ENCODE results near the gene FN1. TPM values are rescaled to one million over a fixed set of nuclear protein-coding genes. Genes with fewer than 3 reads are reported as not detected.

Gene FN1
- total RNA-seq, 1 donor from 2014 or later, result 30,644 TPM

DNA sequence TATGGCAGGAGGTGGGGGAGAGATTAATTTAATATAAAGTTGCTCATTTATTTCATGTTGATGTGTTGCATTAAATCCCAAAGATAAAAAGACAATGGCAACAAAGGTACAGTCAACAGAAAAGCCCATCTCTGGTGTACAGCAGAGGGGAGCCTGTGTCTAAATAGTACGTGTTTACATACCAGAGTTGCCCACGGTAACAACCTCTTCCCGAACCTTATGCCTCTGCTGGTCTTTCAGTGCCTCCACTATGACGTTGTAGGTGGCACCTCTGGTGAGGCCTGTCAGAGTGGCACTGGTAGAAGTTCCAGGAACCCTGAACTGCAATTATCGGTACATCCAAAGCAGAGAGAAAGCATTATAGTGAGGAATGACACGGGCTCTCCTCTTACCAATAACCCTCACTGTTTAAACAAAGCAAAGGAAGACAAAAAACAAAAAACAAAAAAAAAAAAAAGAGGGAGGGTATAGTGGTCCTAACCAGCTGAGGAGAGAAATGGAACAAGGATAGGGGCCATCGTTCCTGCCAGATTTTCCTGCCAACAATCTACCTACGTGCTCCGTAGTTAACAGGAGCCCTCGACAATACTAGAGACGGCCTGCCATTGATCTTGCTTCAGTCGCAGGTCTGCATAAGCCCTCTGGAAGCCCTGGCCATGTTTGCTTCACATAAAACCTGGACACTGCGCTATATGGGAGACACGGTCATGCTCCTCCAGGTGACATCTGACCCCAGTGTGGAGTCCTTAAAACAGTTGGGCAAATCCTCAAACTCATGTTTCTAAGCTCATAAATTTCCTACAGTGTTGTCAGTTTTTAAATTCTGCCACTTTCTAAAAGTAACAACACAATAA lies 65.5 kb downstream of the FN1 start:
- no peak for DNase-seq (ENCODE audit: low spot score)
- peak overlapping the region; percentile 96 for H3K27ac Mint-ChIP-seq (ENCODE audit: unreplicated experiment)

DNA sequence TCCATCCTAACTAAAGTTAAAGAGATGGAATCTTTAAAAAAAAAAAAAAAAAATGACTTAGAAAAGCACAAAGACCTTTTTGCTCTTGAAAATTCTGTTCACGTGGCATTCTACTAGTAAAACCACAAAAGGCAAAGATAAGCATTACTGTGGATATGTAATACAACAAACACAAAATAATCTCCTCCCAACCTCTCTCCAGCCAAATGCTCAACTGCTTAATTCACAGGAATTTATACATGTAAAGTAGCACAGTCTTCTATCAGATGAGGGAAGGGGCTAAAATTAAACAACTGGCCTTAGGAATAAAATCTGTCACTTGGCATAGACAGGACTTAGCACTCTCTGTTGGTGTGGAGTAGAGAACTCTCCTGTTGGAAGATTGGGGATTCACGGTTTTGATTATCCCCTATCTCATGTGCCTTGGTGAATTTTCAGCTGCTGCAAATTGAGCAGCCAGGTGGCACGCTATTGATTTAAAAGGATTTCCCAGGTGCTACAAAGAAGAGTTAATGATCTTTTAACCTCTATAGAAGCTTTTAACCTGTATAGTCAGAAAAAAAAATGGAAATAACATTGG lies 66.6 kb downstream of the FN1 start:
- H3K4me3 Mint-ChIP-seq (ENCODE audit: unreplicated experiment), result no peak overlapping the region
- peaks cover 76% of the 10 kb centered on the region for H3K4me1 Mint-ChIP-seq (ENCODE audit: low read depth)
- H3K27me3 Mint-ChIP-seq (ENCODE audit: low read depth), result no peaks in the 10 kb centered on the region
- TF ChIP-seq, protein P1, sequence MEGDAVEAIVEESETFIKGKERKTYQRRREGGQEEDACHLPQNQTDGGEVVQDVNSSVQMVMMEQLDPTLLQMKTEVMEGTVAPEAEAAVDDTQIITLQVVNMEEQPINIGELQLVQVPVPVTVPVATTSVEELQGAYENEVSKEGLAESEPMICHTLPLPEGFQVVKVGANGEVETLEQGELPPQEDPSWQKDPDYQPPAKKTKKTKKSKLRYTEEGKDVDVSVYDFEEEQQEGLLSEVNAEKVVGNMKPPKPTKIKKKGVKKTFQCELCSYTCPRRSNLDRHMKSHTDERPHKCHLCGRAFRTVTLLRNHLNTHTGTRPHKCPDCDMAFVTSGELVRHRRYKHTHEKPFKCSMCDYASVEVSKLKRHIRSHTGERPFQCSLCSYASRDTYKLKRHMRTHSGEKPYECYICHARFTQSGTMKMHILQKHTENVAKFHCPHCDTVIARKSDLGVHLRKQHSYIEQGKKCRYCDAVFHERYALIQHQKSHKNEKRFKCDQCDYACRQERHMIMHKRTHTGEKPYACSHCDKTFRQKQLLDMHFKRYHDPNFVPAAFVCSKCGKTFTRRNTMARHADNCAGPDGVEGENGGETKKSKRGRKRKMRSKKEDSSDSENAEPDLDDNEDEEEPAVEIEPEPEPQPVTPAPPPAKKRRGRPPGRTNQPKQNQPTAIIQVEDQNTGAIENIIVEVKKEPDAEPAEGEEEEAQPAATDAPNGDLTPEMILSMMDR (IDR thresholded peaks at IDR 0.05), result no peak
- no peaks in the 10 kb centered on the region for H3K9me3 Mint-ChIP-seq (ENCODE audit: low read depth)
- no peak for DNase-seq (ENCODE audit: low spot score)
- peaks cover 82% of the 10 kb centered on the region for H3K36me3 Mint-ChIP-seq (ENCODE audit: low read depth)
- peak overlapping the region; percentile 96 for H3K27ac Mint-ChIP-seq (ENCODE audit: unreplicated experiment)

More for the DNA sequence above, 65.5 kb downstream of the FN1 start:
- Mint-ChIP-seq H3K4me1 (ENCODE audit: low read depth) (peaks cover 76% of the 10 kb centered on the region), H3K27me3 (ENCODE audit: low read depth) (no peaks in the 10 kb centered on the region), H3K4me3 (ENCODE audit: unreplicated experiment) (peak overlapping the region; percentile 46), H3K36me3 (ENCODE audit: low read depth) (peaks cover 81% of the 10 kb centered on the region), H3K9me3 (ENCODE audit: low read depth) (no peaks in the 10 kb centered on the region)
- TF ChIP-seq, protein P1 (IDR thresholded peaks at IDR 0.05), result no peak

DNA sequence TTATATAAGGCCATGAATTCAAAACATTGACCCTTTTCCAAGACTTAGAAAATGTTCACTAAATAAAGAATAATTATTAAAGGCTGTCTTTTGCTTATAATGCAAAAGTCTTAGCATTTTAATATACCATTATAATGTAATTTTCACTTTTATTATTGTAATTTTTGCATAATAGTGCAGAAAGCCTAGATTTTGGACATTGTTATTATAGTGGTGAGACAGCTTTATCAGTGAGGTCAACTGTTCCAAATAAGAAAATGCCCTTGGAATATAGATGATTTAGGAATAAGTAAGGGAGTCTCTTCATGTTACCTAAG lies 67.4 kb downstream of the FN1 start:
- no peak overlapping the region for H3K4me3 Mint-ChIP-seq (ENCODE audit: unreplicated experiment)
- DNase-seq (ENCODE audit: low spot score), result no peak
- peaks cover 78% of the 10 kb centered on the region for H3K4me1 Mint-ChIP-seq (ENCODE audit: low read depth)
- TF ChIP-seq, protein P1 (IDR thresholded peaks at IDR 0.05), result no peak
- peak overlapping the region; percentile 96 for H3K27ac Mint-ChIP-seq (ENCODE audit: unreplicated experiment)
- H3K27me3 Mint-ChIP-seq (ENCODE audit: low read depth), result no peaks in the 10 kb centered on the region
- peaks cover 83% of the 10 kb centered on the region for H3K36me3 Mint-ChIP-seq (ENCODE audit: low read depth)
- H3K9me3 Mint-ChIP-seq (ENCODE audit: low read depth), result no peaks in the 10 kb centered on the region

DNA sequence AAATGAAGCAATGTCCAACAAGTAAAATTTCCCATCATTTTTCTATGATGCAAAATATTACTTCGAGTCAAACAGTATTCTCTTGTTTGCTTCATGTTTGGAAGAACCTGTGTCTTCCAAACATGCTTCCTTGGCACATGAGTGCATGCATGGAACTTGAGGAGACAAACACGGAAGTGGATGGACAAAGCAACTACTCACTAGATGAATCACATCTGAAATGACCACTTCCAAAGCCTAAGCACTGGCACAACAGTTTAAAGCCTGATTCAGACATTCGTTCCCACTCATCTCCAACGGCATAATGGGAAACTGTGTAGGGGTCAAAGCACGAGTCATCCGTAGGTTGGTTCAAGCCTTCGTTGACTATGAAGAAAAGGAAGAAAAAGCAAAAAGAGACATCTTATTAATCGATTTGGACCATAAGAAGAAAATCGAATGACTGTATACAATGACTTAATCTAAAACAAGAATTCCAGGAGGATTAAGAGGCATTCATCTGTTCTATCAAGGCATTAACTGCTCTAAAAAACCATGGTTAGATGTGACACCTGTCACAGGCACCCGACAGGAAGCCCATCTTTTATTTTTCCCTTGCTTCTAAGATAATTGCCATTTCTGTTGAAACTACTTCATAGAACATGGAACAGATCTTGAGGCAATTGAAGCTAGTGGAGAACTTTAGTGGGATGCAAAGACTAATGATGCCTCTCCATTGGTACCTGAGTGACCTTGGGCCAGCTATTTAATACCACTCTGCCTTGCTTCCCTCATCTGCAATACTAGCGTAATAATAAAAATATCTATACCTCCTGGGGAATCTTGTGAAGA lies 68.0 kb downstream of the FN1 start:
- no peak for DNase-seq (ENCODE audit: low spot score)
- peaks cover 78% of the 10 kb centered on the region for H3K4me1 Mint-ChIP-seq (ENCODE audit: low read depth)
- TF ChIP-seq, protein P1 (IDR thresholded peaks at IDR 0.05), result no peak
- H3K4me3 Mint-ChIP-seq (ENCODE audit: unreplicated experiment), result no peak overlapping the region
- H3K9me3 Mint-ChIP-seq (ENCODE audit: low read depth), result no peaks in the 10 kb centered on the region
- H3K27me3 Mint-ChIP-seq (ENCODE audit: low read depth), result no peaks in the 10 kb centered on the region
- H3K36me3 Mint-ChIP-seq (ENCODE audit: low read depth), result peaks cover 83% of the 10 kb centered on the region
- H3K27ac Mint-ChIP-seq (ENCODE audit: unreplicated experiment), result peak overlapping the region; percentile 87

DNA sequence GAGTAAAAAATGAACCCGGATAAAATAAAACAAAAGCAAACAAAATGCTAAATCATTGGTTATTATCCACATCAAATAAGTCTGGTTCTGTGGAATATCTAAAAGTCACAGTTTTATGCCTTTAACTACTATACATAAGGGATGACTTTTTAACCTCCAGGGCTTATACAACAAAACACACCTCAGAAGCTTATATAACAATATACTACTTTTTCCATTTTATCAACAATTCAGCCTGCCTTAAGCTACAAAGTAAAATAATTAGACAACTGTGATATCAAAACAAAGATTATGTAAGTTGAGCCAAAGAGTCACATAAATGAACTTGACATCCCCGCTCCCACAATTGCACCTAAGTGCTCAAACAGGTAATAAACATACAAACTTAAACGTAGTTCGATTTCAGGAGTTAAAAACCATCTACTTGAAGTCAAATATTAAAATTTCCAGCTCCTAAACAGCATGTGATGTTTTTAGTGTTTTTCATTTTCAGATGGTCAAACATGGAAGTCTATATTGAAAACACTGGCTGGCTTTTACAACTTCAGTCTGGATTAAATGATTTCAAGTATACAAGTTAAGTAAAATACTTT lies 69.3 kb downstream of the FN1 start:
- H3K27me3 Mint-ChIP-seq (ENCODE audit: low read depth), result no peaks in the 10 kb centered on the region

More for the DNA sequence above, 69.3 kb downstream of the FN1 start:
- Mint-ChIP-seq H3K36me3 (ENCODE audit: low read depth) (peaks cover 85% of the 10 kb centered on the region), H3K4me3 (ENCODE audit: unreplicated experiment) (no peak overlapping the region), H3K9me3 (ENCODE audit: low read depth) (no peaks in the 10 kb centered on the region), H3K4me1 (ENCODE audit: low read depth) (peaks cover 78% of the 10 kb centered on the region), H3K27ac (ENCODE audit: unreplicated experiment) (peak overlapping the region; percentile 74)
- TF ChIP-seq, protein P1 (IDR thresholded peaks at IDR 0.05), result no peak
- DNase-seq (ENCODE audit: low spot score), result no peak

Measured in chondrocyte (in vitro differentiated cells).